ENCODE results near the gene TMEM175.

TMEM175 gene

DNA sequence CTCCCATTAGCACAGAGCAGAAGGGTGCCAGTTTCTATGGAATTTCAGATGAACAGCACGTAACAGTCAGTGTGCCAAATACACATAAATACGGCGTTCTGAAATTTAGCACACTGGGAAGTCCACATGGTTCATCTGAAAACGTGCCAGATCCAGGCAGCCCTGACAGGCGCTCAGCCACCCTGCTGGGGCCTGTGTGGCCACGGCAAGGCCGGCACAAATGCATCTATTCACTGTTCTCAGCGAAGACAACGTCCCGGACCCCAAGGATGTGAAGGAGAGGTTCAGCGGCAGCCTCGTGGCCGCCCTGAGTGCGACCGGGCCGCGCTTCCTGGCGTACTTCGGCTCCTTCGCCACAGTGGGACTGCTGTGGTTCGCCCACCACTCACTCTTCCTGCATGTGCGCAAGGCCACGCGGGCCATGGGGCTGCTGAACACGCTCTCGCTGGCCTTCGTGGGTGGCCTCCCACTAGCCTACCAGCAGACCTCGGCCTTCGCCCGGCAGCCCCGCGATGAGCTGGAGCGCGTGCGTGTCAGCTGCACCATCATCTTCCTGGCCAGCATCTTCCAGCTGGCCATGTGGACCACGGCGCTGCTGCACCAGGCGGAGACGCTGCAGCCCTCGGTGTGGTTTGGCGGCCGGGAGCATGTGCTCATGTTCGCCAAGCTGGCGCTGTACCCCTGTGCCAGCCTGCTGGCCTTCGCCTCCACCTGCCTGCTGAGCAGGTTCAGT lies 25.5 kb downstream of the TMEM175 start:
- TF ChIP-seq SUZ12 (IDR thresholded peaks at IDR 0.05) (no peak), ZNF384 (IDR thresholded peaks at IDR 0.05) (no peak), NFRKB (IDR thresholded peaks at IDR 0.05) (no peak), HDGF (IDR thresholded peaks at IDR 0.05; ENCODE audit: borderline replicate concordance) (no peak), CTBP1 (IDR thresholded peaks at IDR 0.05; ENCODE audit: borderline replicate concordance) (no peak), BHLHE40 (IDR thresholded peaks at IDR 0.05; ENCODE audit: borderline replicate concordance) (no peak), SP1 (IDR thresholded peaks at IDR 0.05) (no peak), FOXA1 (IDR thresholded peaks at IDR 0.05) (no peak), LEF1 (IDR thresholded peaks at IDR 0.05; ENCODE audit: borderline replicate concordance) (no peak), FOXK2 (IDR thresholded peaks at IDR 0.05) (no peak), TARDBP (IDR thresholded peaks at IDR 0.05) (no peak), L3MBTL2 (conservative IDR thresholded peaks at IDR 0.05) (no peak), FOXM1 (IDR thresholded peaks at IDR 0.05; ENCODE audit: borderline replicate concordance) (no peak), ARNT (IDR thresholded peaks at IDR 0.05) (no peak)
- TF ChIP-seq, protein P1, sequence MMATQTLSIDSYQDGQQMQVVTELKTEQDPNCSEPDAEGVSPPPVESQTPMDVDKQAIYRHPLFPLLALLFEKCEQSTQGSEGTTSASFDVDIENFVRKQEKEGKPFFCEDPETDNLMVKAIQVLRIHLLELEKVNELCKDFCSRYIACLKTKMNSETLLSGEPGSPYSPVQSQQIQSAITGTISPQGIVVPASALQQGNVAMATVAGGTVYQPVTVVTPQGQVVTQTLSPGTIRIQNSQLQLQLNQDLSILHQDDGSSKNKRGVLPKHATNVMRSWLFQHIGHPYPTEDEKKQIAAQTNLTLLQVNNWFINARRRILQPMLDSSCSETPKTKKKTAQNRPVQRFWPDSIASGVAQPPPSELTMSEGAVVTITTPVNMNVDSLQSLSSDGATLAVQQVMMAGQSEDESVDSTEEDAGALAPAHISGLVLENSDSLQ (IDR thresholded peaks at IDR 0.05): no peak
- POLR2A ChIA-PET: no interaction called here
- CTCF ChIA-PET: no interaction called here
- no peak for DNase-seq (ENCODE audit: extremely low spot score)

DNA sequence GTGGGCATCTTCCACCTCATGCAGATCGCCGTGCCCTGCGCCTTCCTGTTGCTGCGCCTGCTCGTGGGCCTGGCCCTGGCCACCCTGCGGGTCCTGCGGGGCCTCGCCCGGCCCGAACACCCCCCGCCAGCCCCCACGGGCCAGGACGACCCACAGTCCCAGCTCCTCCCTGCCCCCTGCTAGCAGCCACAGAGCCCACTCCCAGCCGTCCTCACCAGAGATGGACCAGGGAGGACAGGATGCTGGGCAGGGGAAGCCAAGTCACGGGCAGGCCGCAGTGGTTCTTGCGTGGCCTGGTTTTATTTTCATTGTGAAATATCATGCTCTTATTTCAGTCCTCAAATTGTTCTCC lies 26.0 kb downstream of the TMEM175 start:
- DNase-seq (ENCODE audit: extremely low spot score): no peak
- TF ChIP-seq NFRKB (IDR thresholded peaks at IDR 0.05) (no peak), TARDBP (IDR thresholded peaks at IDR 0.05) (no peak), L3MBTL2 (conservative IDR thresholded peaks at IDR 0.05) (no peak), FOXM1 (IDR thresholded peaks at IDR 0.05; ENCODE audit: borderline replicate concordance) (no peak), SUZ12 (IDR thresholded peaks at IDR 0.05) (no peak), SP1 (IDR thresholded peaks at IDR 0.05) (no peak), ELF4 (IDR thresholded peaks at IDR 0.05) (no peak), FOXA1 (IDR thresholded peaks at IDR 0.05) (no peak), CTBP1 (IDR thresholded peaks at IDR 0.05; ENCODE audit: borderline replicate concordance) (no peak), ZNF384 (IDR thresholded peaks at IDR 0.05) (no peak), HDGF (IDR thresholded peaks at IDR 0.05; ENCODE audit: borderline replicate concordance) (no peak), BHLHE40 (IDR thresholded peaks at IDR 0.05; ENCODE audit: borderline replicate concordance) (no peak), LEF1 (IDR thresholded peaks at IDR 0.05; ENCODE audit: borderline replicate concordance) (no peak)
- TF ChIP-seq, protein P1 (IDR thresholded peaks at IDR 0.05): no peak
- CTCF ChIA-PET: no interaction called here
- POLR2A ChIA-PET: no interaction called here

DNA sequence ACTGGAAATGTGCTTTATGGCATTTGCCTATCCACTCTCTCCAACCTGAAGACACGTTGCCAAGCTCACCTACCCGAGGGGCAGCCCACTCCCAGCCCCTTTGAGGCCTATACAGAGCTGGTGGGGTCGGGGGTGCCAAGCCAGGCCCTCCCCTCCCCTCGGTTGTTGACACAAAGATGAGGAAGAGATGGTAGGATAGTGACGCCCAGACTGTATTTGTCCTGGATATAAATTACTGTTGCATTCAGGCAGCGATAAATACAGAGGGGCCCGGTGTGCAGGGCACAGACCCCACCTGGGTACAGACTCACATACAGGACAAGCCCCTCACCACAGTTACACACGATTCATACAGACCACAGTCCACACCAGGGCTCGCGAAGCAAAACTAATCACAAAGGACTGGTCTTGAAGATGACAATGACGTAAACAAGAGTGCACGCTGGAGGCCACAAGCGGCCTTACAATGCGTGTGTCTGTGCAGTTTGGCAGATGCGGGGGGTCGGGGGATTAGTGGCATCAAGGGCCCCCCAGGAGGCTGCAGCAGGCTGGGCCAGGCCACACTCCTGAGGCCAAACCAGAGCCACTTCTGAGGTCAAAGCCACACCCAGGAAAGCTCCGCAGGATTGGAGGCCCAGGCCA lies 26.6 kb downstream of the TMEM175 start:
- no peak for DNase-seq (ENCODE audit: extremely low spot score)
- ChIA-PET POLR2A (interaction anchor here (1.3 kb wide), 1 partner anchor 28 kb away, joined by 4 read pairs; the partner anchor contains the start of gene IDUA), CTCF (no interaction called here)
- TF ChIP-seq ELF4 (IDR thresholded peaks at IDR 0.05): no peak
- TF ChIP-seq TARDBP (IDR thresholded peaks at IDR 0.05): no peak
- no peak for TF ChIP-seq NFRKB (IDR thresholded peaks at IDR 0.05)
- no peak for TF ChIP-seq BHLHE40 (IDR thresholded peaks at IDR 0.05; ENCODE audit: borderline replicate concordance)
- no peak for TF ChIP-seq L3MBTL2 (conservative IDR thresholded peaks at IDR 0.05)
- TF ChIP-seq FOXA1 (IDR thresholded peaks at IDR 0.05): no peak
- no peak for TF ChIP-seq ARNT (IDR thresholded peaks at IDR 0.05)
- no peak for TF ChIP-seq FOXK2 (IDR thresholded peaks at IDR 0.05)
- no peak for TF ChIP-seq ZNF384 (IDR thresholded peaks at IDR 0.05)
- TF ChIP-seq SP1 (IDR thresholded peaks at IDR 0.05): no peak
- TF ChIP-seq SUZ12 (IDR thresholded peaks at IDR 0.05): no peak
- TF ChIP-seq CTBP1 (IDR thresholded peaks at IDR 0.05; ENCODE audit: borderline replicate concordance): no peak

DNA sequence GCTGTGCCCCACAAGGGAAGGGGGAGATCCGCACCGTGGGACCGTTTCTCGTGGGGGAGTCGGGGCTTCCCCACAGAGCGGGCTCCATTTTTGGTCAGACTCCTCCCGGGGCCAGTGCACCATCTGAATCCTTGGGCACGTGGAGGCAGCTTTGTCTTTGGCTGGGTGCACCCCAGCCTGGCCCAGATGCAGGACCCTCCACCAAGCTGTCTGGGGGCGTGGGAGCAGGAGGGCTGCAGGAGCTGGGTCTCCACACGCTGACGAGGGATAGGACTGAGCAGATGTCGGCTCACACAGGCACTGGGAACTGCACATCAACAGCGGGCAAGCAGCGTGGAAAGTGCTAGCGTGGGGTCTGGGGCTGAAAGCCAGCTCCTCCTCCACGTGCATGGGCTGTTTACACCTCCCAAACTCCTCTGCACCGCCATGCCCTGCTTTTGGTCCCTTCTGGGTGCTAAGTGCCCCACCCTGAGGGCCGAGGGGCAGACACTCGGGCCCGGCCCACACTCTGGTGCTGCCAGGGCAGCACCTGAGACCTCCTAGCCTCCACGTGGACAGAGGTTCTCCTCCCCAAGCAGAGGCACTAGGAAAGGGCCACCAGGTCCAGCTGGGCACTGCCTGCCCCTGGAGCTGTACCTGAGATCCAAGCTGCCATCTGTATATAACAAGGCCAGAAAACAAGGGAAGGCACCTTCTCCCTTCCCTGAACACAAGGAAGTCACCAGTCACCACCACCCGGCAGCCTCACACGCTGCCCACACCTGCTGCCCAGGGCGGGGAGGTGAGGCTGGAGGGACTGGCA lies 27.3 kb downstream of the TMEM175 start:
- CTCF ChIA-PET: no interaction called here
- POLR2A ChIA-PET: interaction anchor here (1.3 kb wide), 1 partner anchor 28 kb away, joined by 4 read pairs; the partner anchor contains the start of gene IDUA
- TF ChIP-seq ELF4 (IDR thresholded peaks at IDR 0.05) (no peak), SUZ12 (IDR thresholded peaks at IDR 0.05) (no peak), TARDBP (IDR thresholded peaks at IDR 0.05) (no peak), BHLHE40 (IDR thresholded peaks at IDR 0.05; ENCODE audit: borderline replicate concordance) (no peak), NFRKB (IDR thresholded peaks at IDR 0.05) (no peak), FOXM1 (IDR thresholded peaks at IDR 0.05; ENCODE audit: borderline replicate concordance) (no peak), SP1 (IDR thresholded peaks at IDR 0.05) (no peak), HDGF (IDR thresholded peaks at IDR 0.05; ENCODE audit: borderline replicate concordance) (no peak), ZNF384 (IDR thresholded peaks at IDR 0.05) (no peak), LEF1 (IDR thresholded peaks at IDR 0.05; ENCODE audit: borderline replicate concordance) (no peak), ARNT (IDR thresholded peaks at IDR 0.05) (no peak), FOXK2 (IDR thresholded peaks at IDR 0.05) (no peak), CTBP1 (IDR thresholded peaks at IDR 0.05; ENCODE audit: borderline replicate concordance) (no peak), L3MBTL2 (conservative IDR thresholded peaks at IDR 0.05) (no peak), FOXA1 (IDR thresholded peaks at IDR 0.05) (no peak)
- TF ChIP-seq, protein P1 (IDR thresholded peaks at IDR 0.05): no peak

DNA sequence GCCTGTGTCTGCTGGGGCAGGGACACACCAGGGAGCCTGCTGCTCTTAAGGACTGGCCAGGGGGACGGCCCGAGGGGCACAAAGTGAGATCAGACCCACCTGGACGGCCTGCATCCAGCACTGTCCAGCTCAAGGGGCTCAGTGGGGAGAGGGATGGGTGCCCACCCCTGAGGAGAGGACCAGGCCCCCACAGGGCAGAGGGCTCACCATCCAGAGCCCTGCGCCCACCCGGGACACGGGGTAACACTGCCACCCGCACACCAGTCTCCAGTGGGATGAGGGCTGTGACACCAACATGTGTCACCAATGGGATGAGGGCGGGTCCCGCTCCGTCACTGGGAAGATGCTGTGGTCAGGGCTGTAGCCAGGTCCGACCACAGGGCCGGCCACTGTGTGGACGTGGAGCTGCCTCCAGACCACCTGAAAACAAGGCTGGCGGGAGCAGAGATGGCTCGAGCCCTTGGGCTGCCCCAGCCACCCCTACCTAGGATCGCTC lies 27.9 kb downstream of the TMEM175 start:
- TF ChIP-seq FOXA1 (IDR thresholded peaks at IDR 0.05) (no peak), L3MBTL2 (conservative IDR thresholded peaks at IDR 0.05) (no peak), FOXK2 (IDR thresholded peaks at IDR 0.05) (no peak), SUZ12 (IDR thresholded peaks at IDR 0.05) (no peak), FOXM1 (IDR thresholded peaks at IDR 0.05; ENCODE audit: borderline replicate concordance) (no peak), NFRKB (IDR thresholded peaks at IDR 0.05) (no peak), SP1 (IDR thresholded peaks at IDR 0.05) (no peak)
- TF ChIP-seq, protein P1 (IDR thresholded peaks at IDR 0.05): no peak
- ChIA-PET CTCF (no interaction called here), POLR2A (interaction anchor here (1.3 kb wide), 1 partner anchor 27 kb away, joined by 4 read pairs; the partner anchor contains the start of gene IDUA)
- DNase-seq (ENCODE audit: extremely low spot score): no peak

More for the DNA sequence above, 27.3 kb downstream of the TMEM175 start:
- DNase-seq (ENCODE audit: extremely low spot score): no peak

Measured in HEK293T (cell line).